ENCODE measurements around the gene USP6NL. TPM values are rescaled to one million over a fixed set of nuclear protein-coding genes. Genes with fewer than 3 reads are reported as not detected.

USP6NL gene
- total RNA-seq, 1 donor from 2014 or later = 39.9 TPM

GRCh38 chr10:11595395-11595692, 16.1 kb downstream of the USP6NL start:
- TF ChIP-seq EZH2phosphoT487 (IDR thresholded peaks at IDR 0.05) = no peak
- no peak for TF ChIP-seq EZH2 (IDR thresholded peaks at IDR 0.05)
- TF ChIP-seq CTCF (IDR thresholded peaks at IDR 0.05) = no peak
- Histone ChIP-seq H3K27me3 (no peaks in the 10 kb centered on the region), H3K9ac (no peak overlapping the region), H2AFZ (replicated peaks) (no peak overlapping the region), H3F3A (ENCODE audit: low read depth) (no peaks in the 10 kb centered on the region), H3K27ac (no peak overlapping the region), H3K4me3 (no peak overlapping the region), H3K36me3 (no peaks in the 10 kb centered on the region), H3K79me2 (ENCODE audit: low read depth) (peaks cover 100% of the 10 kb centered on the region), H3K9me3 (ENCODE audit: low read depth) (no peaks in the 10 kb centered on the region), H4K20me1 (ENCODE audit: low read depth) (peaks cover 74% of the 10 kb centered on the region), H3K4me1 (peaks cover 14% of the 10 kb centered on the region), H3K4me2 (no peak overlapping the region)
- no peak overlapping the region for H3K27ac Mint-ChIP-seq
- H3K27me3 Mint-ChIP-seq (ENCODE audit: insufficient read depth, low read depth) = no peaks in the 10 kb centered on the region
- no peaks in the 10 kb centered on the region for H3K9me3 Mint-ChIP-seq
- no peak overlapping the region for H3K4me3 Mint-ChIP-seq
- H3K36me3 Mint-ChIP-seq = peaks cover 25% of the 10 kb centered on the region
- no peak for DNase-seq (ENCODE audit: low spot score)
- peaks cover 19% of the 10 kb centered on the region for H3K4me1 Mint-ChIP-seq

- Histone ChIP-seq H3K4me3 (no peak overlapping the region), H3K27me3 (no peaks in the 10 kb centered on the region), H4K20me1 (ENCODE audit: low read depth) (peaks cover 75% of the 10 kb centered on the region), H3K36me3 (no peaks in the 10 kb centered on the region), H3K79me2 (ENCODE audit: low read depth) (peaks cover 100% of the 10 kb centered on the region), H3K27ac (no peak overlapping the region), H3K9me3 (ENCODE audit: low read depth) (no peaks in the 10 kb centered on the region), H3K9ac (no peak overlapping the region), H3K4me1 (peaks cover 19% of the 10 kb centered on the region), H2AFZ (replicated peaks) (no peak overlapping the region), H3F3A (ENCODE audit: low read depth) (no peaks in the 10 kb centered on the region), H3K4me2 (no peak overlapping the region)
- Mint-ChIP-seq H3K27me3 (ENCODE audit: insufficient read depth, low read depth) (no peaks in the 10 kb centered on the region), H3K36me3 (peaks cover 20% of the 10 kb centered on the region), H3K27ac (peak overlapping the region; percentile 19), H3K4me3 (no peak overlapping the region), H3K4me1 (peaks cover 14% of the 10 kb centered on the region), H3K9me3 (no peaks in the 10 kb centered on the region)
- DNase-seq (ENCODE audit: low spot score) = no peak
- TF ChIP-seq CTCF (IDR thresholded peaks at IDR 0.05) = no peak
- no peak for TF ChIP-seq EZH2 (IDR thresholded peaks at IDR 0.05)
- no peak for TF ChIP-seq EZH2phosphoT487 (IDR thresholded peaks at IDR 0.05)
These were observed 16.7 kb downstream of the USP6NL start for GRCh38 chr10:11594589-11595394.

DNA sequence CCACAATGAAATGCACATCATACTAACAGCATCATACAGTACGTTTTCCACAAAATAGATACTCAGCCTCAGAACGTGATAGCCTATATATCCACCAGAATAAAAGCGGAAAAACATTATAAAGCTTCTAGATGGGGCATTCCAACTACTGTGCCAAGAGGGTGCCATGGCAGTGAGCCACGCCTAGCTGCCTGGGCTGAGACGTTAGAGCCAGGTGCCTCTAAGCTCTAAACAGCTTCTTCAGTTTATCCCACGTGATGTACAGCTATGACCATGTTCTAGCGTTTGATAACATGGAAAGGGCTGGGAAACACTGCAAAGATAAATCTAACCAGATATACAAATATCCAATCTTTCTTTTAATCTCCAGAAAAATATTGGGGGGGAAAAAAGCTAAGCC, 17.8 kb downstream of the USP6NL start:
- no peak overlapping the region for H3K27ac ChIP-seq
- no peak for DNase-seq (ENCODE audit: low spot score)
- Mint-ChIP-seq H3K4me3 (no peak overlapping the region), H3K9me3 (no peaks in the 10 kb centered on the region), H3K4me1 (peaks cover 9% of the 10 kb centered on the region), H3K27ac (no peak overlapping the region), H3K27me3 (ENCODE audit: insufficient read depth, low read depth) (no peaks in the 10 kb centered on the region), H3K36me3 (peaks cover 22% of the 10 kb centered on the region)
- H3F3A ChIP-seq (ENCODE audit: low read depth) = no peaks in the 10 kb centered on the region
- H3K4me1 ChIP-seq = peaks cover 20% of the 10 kb centered on the region
- no peaks in the 10 kb centered on the region for H3K9me3 ChIP-seq (ENCODE audit: low read depth)
- H3K79me2 ChIP-seq (ENCODE audit: low read depth) = peaks cover 100% of the 10 kb centered on the region
- H3K9ac ChIP-seq = no peak overlapping the region
- no peak overlapping the region for H2AFZ ChIP-seq (replicated peaks)
- H3K4me3 ChIP-seq = no peak overlapping the region
- H3K36me3 ChIP-seq = no peaks in the 10 kb centered on the region
- H3K4me2 ChIP-seq = no peak overlapping the region
- peaks cover 75% of the 10 kb centered on the region for H4K20me1 ChIP-seq (ENCODE audit: low read depth)
- H3K27me3 ChIP-seq = no peaks in the 10 kb centered on the region
- no peak for TF ChIP-seq EZH2phosphoT487 (IDR thresholded peaks at IDR 0.05)
- no peak for TF ChIP-seq CTCF (IDR thresholded peaks at IDR 0.05)
- TF ChIP-seq EZH2 (IDR thresholded peaks at IDR 0.05) = no peak
